Measurements from ENCODE around the gene NEGR1.
"Not testable (repeated sequence)": the region's sequence is repeated elsewhere in the genome, so short reads cannot be mapped to it uniquely, and the experiment has no call there.

Gene NEGR1

DNA sequence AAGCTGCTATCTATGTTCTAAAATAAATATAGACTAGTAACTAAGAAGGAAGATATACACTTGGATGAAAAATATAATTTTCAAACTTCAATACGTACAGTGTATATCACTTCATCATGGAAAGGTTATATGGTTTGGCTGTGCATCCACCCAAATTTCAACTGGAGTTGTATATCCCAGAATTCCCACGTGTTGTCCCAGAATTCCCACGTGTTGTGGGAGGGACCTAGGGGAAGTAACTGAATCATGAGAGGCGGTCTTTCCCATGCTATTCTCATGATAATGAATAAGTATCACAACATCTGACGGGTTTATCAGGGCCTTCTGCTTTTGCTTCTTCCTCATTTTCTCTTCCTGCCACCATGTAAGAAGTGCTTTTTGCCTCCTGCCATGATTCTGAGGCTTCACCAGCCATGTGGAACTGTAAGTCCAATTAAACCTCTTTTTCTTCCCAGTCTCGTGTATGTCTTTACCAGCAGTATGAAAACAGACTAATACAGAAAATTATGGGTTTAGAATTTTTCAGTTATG lies 10.7 kb downstream of the NEGR1 start:
- no peak overlapping the region for H3K4me3 ChIP-seq (ENCODE audit: low read depth, low read length)
- DNase-seq (ENCODE audit: low read depth), result no peak
- no peak for TF ChIP-seq MYC (IDR thresholded peaks at IDR 0.05; ENCODE audit: low read depth, low read length)
- TF ChIP-seq POLR2A (IDR thresholded peaks at IDR 0.05; ENCODE audit: extremely low read depth, insufficient read length), result no peak
- TF ChIP-seq, protein P1, sequence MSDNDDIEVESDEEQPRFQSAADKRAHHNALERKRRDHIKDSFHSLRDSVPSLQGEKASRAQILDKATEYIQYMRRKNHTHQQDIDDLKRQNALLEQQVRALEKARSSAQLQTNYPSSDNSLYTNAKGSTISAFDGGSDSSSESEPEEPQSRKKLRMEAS (IDR thresholded peaks at IDR 0.05; ENCODE audit: low read depth, low read length), result no peak
- TF ChIP-seq, protein P2, sequence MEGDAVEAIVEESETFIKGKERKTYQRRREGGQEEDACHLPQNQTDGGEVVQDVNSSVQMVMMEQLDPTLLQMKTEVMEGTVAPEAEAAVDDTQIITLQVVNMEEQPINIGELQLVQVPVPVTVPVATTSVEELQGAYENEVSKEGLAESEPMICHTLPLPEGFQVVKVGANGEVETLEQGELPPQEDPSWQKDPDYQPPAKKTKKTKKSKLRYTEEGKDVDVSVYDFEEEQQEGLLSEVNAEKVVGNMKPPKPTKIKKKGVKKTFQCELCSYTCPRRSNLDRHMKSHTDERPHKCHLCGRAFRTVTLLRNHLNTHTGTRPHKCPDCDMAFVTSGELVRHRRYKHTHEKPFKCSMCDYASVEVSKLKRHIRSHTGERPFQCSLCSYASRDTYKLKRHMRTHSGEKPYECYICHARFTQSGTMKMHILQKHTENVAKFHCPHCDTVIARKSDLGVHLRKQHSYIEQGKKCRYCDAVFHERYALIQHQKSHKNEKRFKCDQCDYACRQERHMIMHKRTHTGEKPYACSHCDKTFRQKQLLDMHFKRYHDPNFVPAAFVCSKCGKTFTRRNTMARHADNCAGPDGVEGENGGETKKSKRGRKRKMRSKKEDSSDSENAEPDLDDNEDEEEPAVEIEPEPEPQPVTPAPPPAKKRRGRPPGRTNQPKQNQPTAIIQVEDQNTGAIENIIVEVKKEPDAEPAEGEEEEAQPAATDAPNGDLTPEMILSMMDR (IDR thresholded peaks at IDR 0.05; ENCODE audit: low read depth, low read length), result no peak

DNA sequence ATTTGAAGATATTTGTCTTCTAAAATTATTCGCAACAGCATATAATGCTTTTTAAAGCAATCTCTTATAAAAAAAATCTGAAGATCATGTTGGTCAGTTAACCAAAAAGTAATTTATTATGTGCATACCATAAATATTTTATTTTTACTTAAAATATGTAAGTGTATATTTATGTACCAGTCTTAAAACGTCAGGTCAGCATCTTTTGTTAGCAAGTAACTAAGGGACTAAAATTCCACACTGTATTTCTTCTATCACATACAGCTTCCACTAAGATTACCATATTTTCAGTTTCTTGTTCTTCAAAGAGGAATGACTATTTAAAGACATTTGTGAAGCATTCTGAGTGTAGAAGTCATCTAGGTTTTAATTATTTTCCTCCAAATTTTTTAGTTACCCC lies 19.6 kb downstream of the NEGR1 start:
- TF ChIP-seq, protein P2 (IDR thresholded peaks at IDR 0.05; ENCODE audit: low read depth, low read length), result no peak
- TF ChIP-seq, protein P1 (IDR thresholded peaks at IDR 0.05; ENCODE audit: low read depth, low read length), result no peak
- TF ChIP-seq MYC (IDR thresholded peaks at IDR 0.05; ENCODE audit: low read depth, low read length) (no peak), POLR2A (IDR thresholded peaks at IDR 0.05; ENCODE audit: extremely low read depth, insufficient read length) (no peak)
- no peak for DNase-seq (ENCODE audit: low read depth)
- no peak overlapping the region for H3K4me3 ChIP-seq (ENCODE audit: low read depth, low read length)

DNA sequence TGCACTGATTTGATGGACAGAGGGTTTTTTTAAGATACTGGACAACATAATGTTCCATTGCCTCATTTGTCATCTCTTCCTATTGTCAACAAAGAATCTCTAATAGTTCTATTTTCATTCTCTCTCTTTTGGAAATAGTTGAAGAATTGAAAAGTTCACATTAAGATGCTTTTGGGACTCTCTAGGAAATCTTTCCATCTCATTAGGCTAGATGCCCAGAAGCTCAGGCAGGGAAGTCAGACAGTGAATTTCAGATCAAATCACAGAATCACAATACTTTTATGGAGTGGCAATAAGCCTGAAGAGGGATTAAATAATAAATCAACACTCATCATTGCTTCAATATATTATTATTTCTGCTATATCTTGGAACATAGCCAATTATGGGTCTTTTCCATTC lies 29.2 kb downstream of the NEGR1 start:
- H3K4me3 ChIP-seq (ENCODE audit: low read depth, low read length), result no peak overlapping the region
- no peak for DNase-seq (ENCODE audit: low read depth)
- TF ChIP-seq, protein P2 (IDR thresholded peaks at IDR 0.05; ENCODE audit: low read depth, low read length), result no peak
- TF ChIP-seq MYC (IDR thresholded peaks at IDR 0.05; ENCODE audit: low read depth, low read length), result no peak
- TF ChIP-seq POLR2A (IDR thresholded peaks at IDR 0.05; ENCODE audit: extremely low read depth, insufficient read length), result no peak
- TF ChIP-seq, protein P1 (IDR thresholded peaks at IDR 0.05; ENCODE audit: low read depth, low read length), result no peak

DNA sequence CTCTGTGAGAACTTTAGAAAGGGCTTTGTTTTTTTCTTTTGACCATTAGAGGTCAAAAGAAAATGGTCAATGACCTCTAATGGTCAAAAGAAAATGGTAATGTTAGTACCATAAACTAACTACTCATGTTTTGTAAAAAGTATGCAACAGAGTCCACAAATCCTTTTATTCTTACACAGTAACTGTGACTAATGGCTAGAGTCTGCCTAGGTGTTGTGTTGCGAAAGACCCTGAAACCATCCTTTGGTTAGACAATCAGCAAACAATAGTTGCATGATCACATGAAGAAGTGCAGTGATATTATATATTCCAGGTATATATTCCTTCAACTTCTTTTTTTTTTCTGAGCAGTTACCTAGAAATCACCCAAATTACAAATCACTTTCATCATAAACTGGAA lies 40.9 kb downstream of the NEGR1 start:
- TF ChIP-seq, protein P2 (IDR thresholded peaks at IDR 0.05; ENCODE audit: low read depth, low read length), result no peak
- TF ChIP-seq MYC (IDR thresholded peaks at IDR 0.05; ENCODE audit: low read depth, low read length), result no peak
- TF ChIP-seq, protein P1 (IDR thresholded peaks at IDR 0.05; ENCODE audit: low read depth, low read length), result no peak
- no peak for TF ChIP-seq POLR2A (IDR thresholded peaks at IDR 0.05; ENCODE audit: extremely low read depth, insufficient read length)
- no peak overlapping the region for H3K4me3 ChIP-seq (ENCODE audit: low read depth, low read length)
- DNase-seq (ENCODE audit: low read depth), result peak; percentile 2

DNA sequence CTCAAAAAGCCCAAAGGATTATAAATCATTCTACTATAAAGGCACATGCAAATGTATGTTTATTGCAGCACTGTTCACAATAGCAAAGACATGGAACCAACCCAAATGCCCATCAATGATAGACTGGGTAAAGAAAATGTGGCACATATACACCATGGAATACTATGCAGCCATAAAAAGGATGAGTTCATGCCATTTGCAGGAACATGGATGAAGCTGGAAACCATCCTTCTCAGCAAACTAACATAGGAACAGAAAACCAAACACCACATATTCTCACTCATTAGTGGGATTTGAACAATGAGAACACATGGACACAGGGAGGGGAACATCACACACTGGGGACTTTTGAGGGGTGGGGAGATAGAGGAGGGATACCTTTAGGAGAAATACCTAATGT lies 46.4 kb downstream of the NEGR1 start:
- H3K4me3 ChIP-seq (ENCODE audit: low read depth, low read length); DNase-seq (ENCODE audit: low read depth): not testable (repeated sequence)

DNA sequence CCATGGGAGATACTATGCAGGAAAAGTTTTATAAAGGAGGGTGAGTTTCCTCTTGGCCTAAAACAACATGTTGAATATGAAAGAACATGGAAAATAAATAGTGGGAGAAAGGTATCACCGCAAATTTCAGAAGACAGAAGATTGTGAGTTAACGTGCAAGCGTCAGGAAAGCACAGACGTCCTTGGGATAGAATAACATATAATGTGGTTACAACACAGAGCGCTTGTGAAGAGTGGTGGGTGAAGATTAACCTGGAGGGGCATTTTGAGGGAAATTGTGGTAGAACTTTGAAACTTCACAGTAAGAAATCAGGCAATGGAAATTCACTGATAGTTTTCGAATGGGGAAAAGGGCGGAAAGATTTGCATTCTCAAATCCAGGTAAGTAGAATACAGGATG lies 47.3 kb downstream of the NEGR1 start:
- no peak for TF ChIP-seq MYC (IDR thresholded peaks at IDR 0.05; ENCODE audit: low read depth, low read length)
- no peak for TF ChIP-seq POLR2A (IDR thresholded peaks at IDR 0.05; ENCODE audit: extremely low read depth, insufficient read length)
- TF ChIP-seq, protein P2 (IDR thresholded peaks at IDR 0.05; ENCODE audit: low read depth, low read length), result no peak
- TF ChIP-seq, protein P1 (IDR thresholded peaks at IDR 0.05; ENCODE audit: low read depth, low read length), result no peak
- DNase-seq (ENCODE audit: low read depth), result no peak
- H3K4me3 ChIP-seq (ENCODE audit: low read depth, low read length), result no peak overlapping the region

Measured in NB4 (cell line).